ENCODE results near the gene TMEM203. TPM values are rescaled to one million over a fixed set of nuclear protein-coding genes. Genes with fewer than 3 reads are reported as not detected.

Gene TMEM203
- total RNA-seq, 2 experiments from 2014 or later, result 42.9 to 58.2 TPM

DNA sequence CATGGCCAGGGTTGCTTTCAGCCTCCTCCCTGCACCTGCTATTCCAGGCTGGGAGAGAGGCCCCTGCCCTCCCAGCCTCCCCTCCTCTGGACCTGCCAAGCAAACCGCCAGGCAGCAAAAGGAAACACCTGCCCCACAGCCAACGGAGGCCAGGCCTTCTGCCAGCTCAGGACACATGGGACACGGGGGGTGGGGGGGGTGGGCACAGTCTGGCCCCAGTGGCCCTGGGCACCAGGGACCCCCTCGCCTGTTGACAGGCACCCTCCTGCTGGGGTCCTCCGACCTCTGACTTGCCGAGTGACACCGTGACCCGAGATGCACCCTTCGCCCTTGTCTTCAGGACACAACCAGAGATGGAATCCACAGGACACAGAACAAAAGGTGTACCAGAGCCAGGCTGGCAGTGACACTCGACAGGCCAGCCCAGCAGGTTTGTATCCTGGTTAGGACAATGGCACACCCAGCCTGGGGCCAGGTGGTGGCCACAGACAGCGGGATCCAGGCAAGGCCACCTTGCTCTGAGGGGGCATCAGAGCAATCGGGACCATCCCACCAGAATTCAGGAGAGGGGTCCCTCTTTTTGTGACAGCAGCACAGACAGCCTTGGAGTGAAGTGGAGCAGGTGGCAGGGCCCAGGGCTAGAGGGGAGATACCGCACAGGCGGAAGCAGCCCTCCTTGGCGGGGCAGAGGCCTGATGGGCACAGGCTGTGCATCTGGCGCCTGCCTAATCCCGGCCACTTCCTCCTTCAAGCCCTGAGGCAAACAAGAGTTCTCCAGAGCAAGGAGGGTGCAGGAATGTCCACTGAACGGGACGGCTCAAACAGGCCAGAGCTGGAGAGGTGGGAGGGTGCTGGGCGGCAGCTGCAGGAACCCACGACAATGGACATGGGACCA is 32.3 kb downstream of the TMEM203 start:
- Histone ChIP-seq H4K20me1 (ENCODE audit: insufficient read depth, low read length) (no peaks in the 10 kb centered on the region; the same call in 1 of the 2 replicates), H3K9me2 (ENCODE audit: insufficient read depth, low read length) (no peaks in the 10 kb centered on the region), H3K36me3 (ENCODE audit: insufficient read depth, low read length) (peaks cover 8% of the 10 kb centered on the region), H3K4me1 (ENCODE audit: insufficient read depth, low read length, poor library complexity, severe bottlenecking) (peaks cover 4% of the 10 kb centered on the region), H3K27ac (ENCODE audit: low read depth, low read length, poor library complexity, severe bottlenecking) (no peak overlapping the region), H3K9me3 (ENCODE audit: low read length) (no peaks in the 10 kb centered on the region), H3K79me2 (ENCODE audit: insufficient read depth, low read depth, low read length) (no peaks in the 10 kb centered on the region), H3K4me2 (ENCODE audit: low read length) (no peak overlapping the region), H3K4me3 (ENCODE audit: low read depth, low read length, poor library complexity, severe bottlenecking) (no peak overlapping the region), H2AFZ (ENCODE audit: low read length) (no peak overlapping the region)
- intact Hi-C loops (cut with micrococcal nuclease; ENCODE audit: unreplicated experiment), result no loop called here
- BruUV-seq (replicated peaks), result no TSS peak
- DNase-seq (ENCODE audit: low spot score), result no peak
- TF ChIP-seq EZH2phosphoT487 (IDR thresholded peaks at IDR 0.05; ENCODE audit: borderline replicate concordance, low read depth, low read length), result no peak
- TF ChIP-seq, protein P1, sequence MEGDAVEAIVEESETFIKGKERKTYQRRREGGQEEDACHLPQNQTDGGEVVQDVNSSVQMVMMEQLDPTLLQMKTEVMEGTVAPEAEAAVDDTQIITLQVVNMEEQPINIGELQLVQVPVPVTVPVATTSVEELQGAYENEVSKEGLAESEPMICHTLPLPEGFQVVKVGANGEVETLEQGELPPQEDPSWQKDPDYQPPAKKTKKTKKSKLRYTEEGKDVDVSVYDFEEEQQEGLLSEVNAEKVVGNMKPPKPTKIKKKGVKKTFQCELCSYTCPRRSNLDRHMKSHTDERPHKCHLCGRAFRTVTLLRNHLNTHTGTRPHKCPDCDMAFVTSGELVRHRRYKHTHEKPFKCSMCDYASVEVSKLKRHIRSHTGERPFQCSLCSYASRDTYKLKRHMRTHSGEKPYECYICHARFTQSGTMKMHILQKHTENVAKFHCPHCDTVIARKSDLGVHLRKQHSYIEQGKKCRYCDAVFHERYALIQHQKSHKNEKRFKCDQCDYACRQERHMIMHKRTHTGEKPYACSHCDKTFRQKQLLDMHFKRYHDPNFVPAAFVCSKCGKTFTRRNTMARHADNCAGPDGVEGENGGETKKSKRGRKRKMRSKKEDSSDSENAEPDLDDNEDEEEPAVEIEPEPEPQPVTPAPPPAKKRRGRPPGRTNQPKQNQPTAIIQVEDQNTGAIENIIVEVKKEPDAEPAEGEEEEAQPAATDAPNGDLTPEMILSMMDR (conservative IDR thresholded peaks at IDR 0.05; ENCODE audit: low read length), result no peak
- CTCF ChIA-PET (ENCODE audit: unreplicated experiment), result no interaction called here
- POLR2A ChIA-PET, result no interaction called here

DNA sequence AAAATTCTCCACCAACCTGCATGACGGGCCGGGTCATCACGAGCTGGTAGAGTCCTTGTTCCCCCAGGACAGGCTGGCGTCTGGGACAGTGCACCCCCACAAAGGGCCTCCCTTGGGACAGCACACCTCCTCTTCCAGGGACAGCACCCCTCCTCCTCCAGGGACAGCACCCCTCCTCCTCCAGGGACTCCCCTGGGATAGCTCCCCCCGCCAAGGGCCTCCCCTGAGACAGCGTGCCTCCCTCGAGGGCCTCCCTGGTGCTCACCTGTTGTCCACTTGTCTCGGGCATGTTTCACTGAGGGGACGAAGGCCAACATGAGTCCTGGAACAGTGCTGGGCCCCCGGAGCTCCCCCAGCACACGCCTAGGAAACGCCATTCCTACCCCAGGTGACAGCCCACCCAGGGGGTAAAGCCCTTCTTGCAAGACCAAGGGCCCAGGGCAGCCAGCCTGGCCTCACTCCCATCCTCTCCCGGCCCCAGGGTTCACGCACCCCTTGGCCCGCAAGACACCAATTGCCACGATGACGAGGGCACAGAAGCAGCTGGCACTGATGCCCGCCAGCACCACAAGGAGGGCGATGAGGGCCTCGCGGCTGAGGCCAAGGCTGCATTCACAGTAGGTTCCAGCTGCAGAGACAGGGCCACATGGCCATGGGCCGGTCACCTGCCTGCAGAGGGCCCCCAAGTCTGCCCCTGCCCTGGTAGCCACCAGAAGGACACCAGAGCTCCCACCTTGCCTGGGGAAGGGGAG is 34.1 kb downstream of the TMEM203 start:
- no peaks in the 10 kb centered on the region for H3K36me3 ChIP-seq (ENCODE audit: insufficient read depth, low read length)
- H3K9me3 ChIP-seq (ENCODE audit: low read length), result no peaks in the 10 kb centered on the region
- H3K27ac ChIP-seq (ENCODE audit: low read depth, low read length, poor library complexity, severe bottlenecking), result no peak overlapping the region
- no peak overlapping the region for H3K4me2 ChIP-seq (ENCODE audit: low read length)
- TF ChIP-seq EZH2phosphoT487 (IDR thresholded peaks at IDR 0.05; ENCODE audit: borderline replicate concordance, low read depth, low read length), result no peak
- TF ChIP-seq, protein P1 (conservative IDR thresholded peaks at IDR 0.05; ENCODE audit: low read length), result no peak
- POLR2A ChIA-PET, result no interaction called here
- H2AFZ ChIP-seq (ENCODE audit: low read length), result no peak overlapping the region
- peaks cover 4% of the 10 kb centered on the region for H3K4me1 ChIP-seq (ENCODE audit: insufficient read depth, low read length, poor library complexity, severe bottlenecking)
- no peak overlapping the region for H3K4me3 ChIP-seq (ENCODE audit: low read depth, low read length, poor library complexity, severe bottlenecking)
- CTCF ChIA-PET (ENCODE audit: unreplicated experiment), result no interaction called here
- no peaks in the 10 kb centered on the region for H3K79me2 ChIP-seq (ENCODE audit: insufficient read depth, low read depth, low read length)
- intact Hi-C loops (cut with micrococcal nuclease; ENCODE audit: unreplicated experiment), result no loop called here
- H4K20me1 ChIP-seq (ENCODE audit: insufficient read depth, low read length), result no peaks in the 10 kb centered on the region
- no TSS peak for BruUV-seq (replicated peaks)
- no peaks in the 10 kb centered on the region for H3K9me2 ChIP-seq (ENCODE audit: insufficient read depth, low read length)
- no peak for DNase-seq (ENCODE audit: low spot score)
